Esophagus squamous epithelium (tissue), 4 donors: ENCODE measurements around the gene KAZN.

Experiments
- CTCF ChIP-seq, 6 experiments: fragments of 450-650 bp in 4 of 6; fragments of 200-600 bp in 2 of 6; sonication (generic) in 2 of 6; IDR thresholded peaks; one replicate each; pipeline ENCODE4 v1.5.1; 2016 to 2019; ENCODE audit warnings: antibody characterized with exemption in 6 of 6, mild to moderate bottlenecking in 4 of 6, moderate library complexity in 4 of 6
- POLR2A ChIP-seq, 4 donors: fragments of 450-650 bp; IDR thresholded peaks; one replicate each; pipeline ENCODE4 v1.6.1; 2017; ENCODE audit warnings: antibody characterized with exemption in 4 of 4, mild to moderate bottlenecking in 4 of 4, moderate library complexity in 3 of 4

GRCh38 chr1:14876747-14877146, 278.3 kb downstream of the KAZN start:
- no peak for TF ChIP-seq CTCF (IDR thresholded peaks at IDR 0.05)
- no peak for TF ChIP-seq POLR2A (IDR thresholded peaks at IDR 0.05)
